Liver (tissue), 9 donors: Measurements from ENCODE around the gene CACNA1F. TPM values are rescaled to one million over a fixed set of nuclear protein-coding genes. Genes with fewer than 3 reads are reported as not detected.
"Not testable (repeated sequence)": the region's sequence is repeated elsewhere in the genome, so short reads cannot be mapped to it uniquely, and the experiment has no call there.

Experiments
- DNase-seq: peaks from one replicate; pipeline ENCODE4 v3.0.0-alpha.2; 2017; ENCODE audit warnings: low spot score
- H3K27ac ChIP-seq, 2 donors: one replicate each; pipeline ENCODE4 v1.7.0; 2013; ENCODE audit warnings: inconsistent platforms in 2 of 2, low read length in 2 of 2, control low read depth in 1 of 2, low read depth in 1 of 2, mild to moderate bottlenecking in 1 of 2
- H3K27me3 ChIP-seq, 4 donors: one replicate each; pipeline versions ENCODE4 v1.6.1 to v1.7.0; 2013; ENCODE audit warnings: low read length in 3 of 4, inconsistent platforms in 1 of 4, mild to moderate bottlenecking in 1 of 4, moderate library complexity in 1 of 4; ENCODE audit not compliant: control insufficient read depth in 4 of 4, insufficient read depth in 4 of 4
- H3K36me3 ChIP-seq, 4 donors: one replicate each; pipeline versions ENCODE4 v1.6.1 to v1.7.0; 2013; ENCODE audit warnings: low read length in 3 of 4, mild to moderate bottlenecking in 3 of 4, low read depth in 1 of 4, moderate library complexity in 1 of 4; ENCODE audit not compliant: control insufficient read depth in 4 of 4, insufficient read depth in 3 of 4
- H3K4me1 ChIP-seq, 4 donors: one replicate each; pipeline versions ENCODE4 v1.6.1 to v1.7.0; 2013; ENCODE audit warnings: low read length in 3 of 4, mild to moderate bottlenecking in 3 of 4, moderate library complexity in 1 of 4; ENCODE audit not compliant: control insufficient read depth in 4 of 4, insufficient read depth in 4 of 4
- H3K4me3 ChIP-seq, 3 donors: one replicate each; pipeline versions ENCODE4 v1.6.1 to v1.7.0; 2013; ENCODE audit warnings: low read length in 3 of 3, control low read depth in 1 of 3, low read depth in 1 of 3, mild to moderate bottlenecking in 1 of 3
- H3K9ac ChIP-seq, 2 donors: one replicate each; pipeline ENCODE4 v1.7.0; 2013; ENCODE audit warnings: low read length in 2 of 2, mild to moderate bottlenecking in 2 of 2, moderate library complexity in 2 of 2, control low read depth in 1 of 2, low read depth in 1 of 2
- H3K9me3 ChIP-seq, 4 donors: one replicate each; pipeline versions ENCODE4 v1.6.1 to v1.7.0; 2013; ENCODE audit warnings: low read length in 3 of 4; ENCODE audit not compliant: control insufficient read depth in 4 of 4
- FOXA1 ChIP-seq: IDR thresholded peaks from 2 replicates; pipeline ENCODE4 v1.6.1; 2016; ENCODE audit warnings: antibody characterized with exemption
- HNF4A ChIP-seq, 2 donors: conservative IDR thresholded peaks; 2 replicates each; pipeline ENCODE4 v1.6.1; 2016; ENCODE audit warnings: antibody characterized with exemption in 2 of 2, mild to moderate bottlenecking in 2 of 2
- HNF4G ChIP-seq: IDR thresholded peaks from 2 replicates; pipeline ENCODE4 v1.6.1; 2016; ENCODE audit warnings: antibody characterized with exemption
- NR2F2 ChIP-seq: IDR thresholded peaks from 2 replicates; pipeline ENCODE4 v1.6.1; 2016; ENCODE audit warnings: antibody characterized with exemption
- RXRA ChIP-seq, 2 donors: IDR thresholded peaks; 2 replicates each; pipeline ENCODE4 v1.6.1; 2017 to 2018; ENCODE audit warnings: antibody characterized with exemption in 2 of 2, mild to moderate bottlenecking in 1 of 2
- TAF1 ChIP-seq: conservative IDR thresholded peaks from 2 replicates; pipeline ENCODE4 v1.6.1; 2016; ENCODE audit warnings: antibody characterized with exemption, mild to moderate bottlenecking
- YY1 ChIP-seq: IDR thresholded peaks from 2 replicates; pipeline ENCODE4 v1.6.1; 2016; ENCODE audit warnings: antibody characterized with exemption, mild to moderate bottlenecking
- WGBS: extraction: QIAGEN DNeasy Blood & Tissue Kit; methylation state at CpG from one replicate; pipeline ENCODE4 v1.1.7; 2013; 5-methylcytosine and 5-hydroxymethylcytosine counted together
- polyA plus RNA-seq, 2 donors: library from polyadenylated mRNA; stranded (reverse) in 1 of 2; unstranded in 1 of 2; fragments of 200-250 nt in 1 of 2; fragments of >200 nt in 1 of 2; fragmentation: Nextera tagmentation in 1 of 2; extraction: Ambion mirVana in 1 of 2; gene quantifications; one replicate each; pipeline versions ENCODE4 v1.2.1 to v1.2.3, GENCODE V29; 2013 to 2015
- total RNA-seq, 2 donors: library from RNA; depleted of rRNA; stranded (reverse); fragments of >200 nt; gene quantifications; one replicate each; pipeline ENCODE4 v1.2.3, GENCODE V29; 2014
- TF ChIP-seq, protein P1 (sequence below): IDR thresholded peaks from 2 replicates; pipeline ENCODE4 v1.6.1; 2016; ENCODE audit warnings: antibody characterized with exemption
- TF ChIP-seq, protein P2 (sequence below): IDR thresholded peaks from 2 replicates; pipeline ENCODE4 v1.6.1; 2016; ENCODE audit warnings: antibody characterized with exemption
- TF ChIP-seq, protein P3 (sequence below): IDR thresholded peaks from 2 replicates; pipeline ENCODE4 v1.6.1; 2016; ENCODE audit warnings: antibody characterized with exemption
- donor health status: healthy.
- donor health status: healthy.
- donor health status: healthy.
- donor health status: healthy.
- donor health status: healthy.

Gene CACNA1F
- total and polyA plus RNA-seq, 4 donors, result 0.03 TPM; not detected in 3

DNA sequence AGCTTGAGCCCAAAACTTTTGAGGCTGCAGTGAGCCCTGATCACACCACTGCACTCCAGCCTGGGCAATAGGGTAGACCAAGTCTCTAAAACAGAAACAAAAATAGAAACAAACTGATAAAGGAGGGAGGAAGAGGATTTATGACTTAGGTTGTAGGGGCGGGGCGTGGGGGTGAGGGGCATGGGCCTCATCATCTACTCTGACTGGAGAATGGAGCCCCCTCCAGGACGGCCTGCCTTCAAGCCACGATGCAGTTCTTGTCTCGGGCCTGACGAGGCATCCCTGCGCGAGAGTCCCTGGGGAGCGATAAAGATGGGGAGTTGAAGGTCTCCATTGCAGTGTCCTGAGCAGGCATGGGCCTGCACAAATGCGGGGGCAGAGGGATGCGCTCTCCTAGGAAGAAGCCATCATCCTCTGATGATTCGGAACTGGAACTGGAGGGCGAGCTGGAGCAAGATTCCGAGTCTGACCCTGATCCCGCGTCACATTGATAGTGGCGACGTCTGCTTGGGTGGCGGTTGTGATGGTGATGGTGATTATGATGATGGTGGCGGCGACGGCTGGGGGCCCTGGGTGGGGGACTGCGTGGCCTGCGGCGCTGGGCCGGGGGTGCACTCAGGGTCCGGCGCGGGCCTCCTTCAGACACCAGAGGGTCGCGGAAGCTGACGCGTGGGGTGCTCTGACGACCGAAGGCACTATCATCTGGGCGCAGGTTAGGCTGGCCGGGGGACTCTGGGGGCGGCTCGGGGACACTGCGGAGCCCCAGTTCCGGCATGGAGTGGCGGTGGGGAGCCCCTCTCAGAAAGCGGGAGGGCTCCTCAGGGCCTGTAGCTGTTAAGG is 57.5 kb downstream of the CACNA1F start:
- H3K4me3 ChIP-seq, result no peak overlapping the region
- TF ChIP-seq NR2F2 (no peak), TAF1 (no peak), HNF4A (conservative IDR thresholded peaks at IDR 0.05) (no peak), FOXA1 (no peak)
- TF ChIP-seq, protein P1, sequence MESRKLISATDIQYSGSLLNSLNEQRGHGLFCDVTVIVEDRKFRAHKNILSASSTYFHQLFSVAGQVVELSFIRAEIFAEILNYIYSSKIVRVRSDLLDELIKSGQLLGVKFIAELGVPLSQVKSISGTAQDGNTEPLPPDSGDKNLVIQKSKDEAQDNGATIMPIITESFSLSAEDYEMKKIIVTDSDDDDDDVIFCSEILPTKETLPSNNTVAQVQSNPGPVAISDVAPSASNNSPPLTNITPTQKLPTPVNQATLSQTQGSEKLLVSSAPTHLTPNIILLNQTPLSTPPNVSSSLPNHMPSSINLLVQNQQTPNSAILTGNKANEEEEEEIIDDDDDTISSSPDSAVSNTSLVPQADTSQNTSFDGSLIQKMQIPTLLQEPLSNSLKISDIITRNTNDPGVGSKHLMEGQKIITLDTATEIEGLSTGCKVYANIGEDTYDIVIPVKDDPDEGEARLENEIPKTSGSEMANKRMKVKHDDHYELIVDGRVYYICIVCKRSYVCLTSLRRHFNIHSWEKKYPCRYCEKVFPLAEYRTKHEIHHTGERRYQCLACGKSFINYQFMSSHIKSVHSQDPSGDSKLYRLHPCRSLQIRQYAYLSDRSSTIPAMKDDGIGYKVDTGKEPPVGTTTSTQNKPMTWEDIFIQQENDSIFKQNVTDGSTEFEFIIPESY, result no peak
- H3K36me3 ChIP-seq, result peaks cover 0 to 18% (median 2%) of the 10 kb centered on the region in 4 donors
- WGBS, result 95% methylated on average over 43 of the region's 43 CpGs
- no peaks in the 10 kb centered on the region for H3K9me3 ChIP-seq
- no peak for DNase-seq
- H3K27me3 ChIP-seq, result no peaks in the 10 kb centered on the region
- no peak overlapping the region for H3K27ac ChIP-seq
- no peak overlapping the region for H3K9ac ChIP-seq
- peaks cover 0 to 12% (median 7%) of the 10 kb centered on the region in 4 donors for H3K4me1 ChIP-seq

DNA sequence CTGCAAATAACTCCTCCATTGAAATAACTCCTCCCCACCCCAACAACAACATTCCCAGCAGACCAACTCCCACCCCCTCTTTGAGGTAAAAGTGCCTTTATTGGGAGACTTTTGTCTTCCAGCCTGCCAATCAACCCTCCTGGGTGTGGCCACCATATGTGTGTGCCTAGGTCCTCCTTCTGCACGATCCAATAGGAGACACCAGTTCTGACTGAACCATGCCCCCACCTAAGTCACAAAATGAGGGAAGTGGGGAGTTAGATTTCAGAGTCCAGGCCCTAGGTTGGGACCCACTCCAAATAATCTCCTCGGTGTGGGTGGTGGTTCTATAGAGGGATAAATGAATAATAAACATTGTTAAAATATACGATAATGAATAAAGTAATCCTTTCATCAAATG is 58.4 kb downstream of the CACNA1F start:
- no peaks in the 10 kb centered on the region for H3K27me3 ChIP-seq
- no peak for DNase-seq
- 81% methylated on average over 3 of the region's 3 CpGs for WGBS
- TF ChIP-seq HNF4G, result no peak
- TF ChIP-seq, protein P2, sequence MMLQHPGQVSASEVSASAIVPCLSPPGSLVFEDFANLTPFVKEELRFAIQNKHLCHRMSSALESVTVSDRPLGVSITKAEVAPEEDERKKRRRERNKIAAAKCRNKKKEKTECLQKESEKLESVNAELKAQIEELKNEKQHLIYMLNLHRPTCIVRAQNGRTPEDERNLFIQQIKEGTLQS, result no peak
- no peak for TF ChIP-seq YY1
- no peak overlapping the region for H3K27ac ChIP-seq
- H3K4me1 ChIP-seq, result peaks cover 0 to 12% (median 7%) of the 10 kb centered on the region in 4 donors
- no peak overlapping the region for H3K9ac ChIP-seq
- H3K36me3 ChIP-seq, result peaks cover 0 to 14% (median 2%) of the 10 kb centered on the region in 4 donors
- H3K9me3 ChIP-seq, result no peaks in the 10 kb centered on the region
- no peak overlapping the region for H3K4me3 ChIP-seq

DNA sequence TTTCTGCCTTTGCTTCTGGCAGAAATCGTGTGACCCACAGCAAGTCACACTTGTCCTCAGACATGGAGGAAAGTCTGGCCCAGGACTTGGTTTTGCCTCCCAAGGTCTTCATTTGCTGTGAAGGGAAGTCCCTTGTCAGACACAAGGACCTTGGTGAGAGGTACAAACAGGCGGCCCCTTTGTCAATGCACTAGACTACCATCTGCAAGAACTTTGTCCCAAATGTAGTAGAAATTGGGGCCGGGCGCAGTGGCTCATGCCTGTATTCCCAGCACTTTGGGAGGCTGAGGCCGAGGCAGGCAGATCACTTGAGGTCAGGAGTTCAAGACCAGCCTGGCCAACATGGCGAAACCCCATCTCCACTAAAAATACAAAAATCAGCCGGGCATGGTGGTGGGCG is 59.6 kb downstream of the CACNA1F start:
- not testable (repeated sequence) for H3K9me3 ChIP-seq, H3K27me3 ChIP-seq, H3K4me3 ChIP-seq, H3K36me3 ChIP-seq, H3K27ac ChIP-seq, H3K9ac ChIP-seq, DNase-seq
- 96% methylated on average over 8 of the region's 8 CpGs for WGBS
- peaks cover 0 to 12% (median 7%) of the 10 kb centered on the region in 4 donors for H3K4me1 ChIP-seq

DNA sequence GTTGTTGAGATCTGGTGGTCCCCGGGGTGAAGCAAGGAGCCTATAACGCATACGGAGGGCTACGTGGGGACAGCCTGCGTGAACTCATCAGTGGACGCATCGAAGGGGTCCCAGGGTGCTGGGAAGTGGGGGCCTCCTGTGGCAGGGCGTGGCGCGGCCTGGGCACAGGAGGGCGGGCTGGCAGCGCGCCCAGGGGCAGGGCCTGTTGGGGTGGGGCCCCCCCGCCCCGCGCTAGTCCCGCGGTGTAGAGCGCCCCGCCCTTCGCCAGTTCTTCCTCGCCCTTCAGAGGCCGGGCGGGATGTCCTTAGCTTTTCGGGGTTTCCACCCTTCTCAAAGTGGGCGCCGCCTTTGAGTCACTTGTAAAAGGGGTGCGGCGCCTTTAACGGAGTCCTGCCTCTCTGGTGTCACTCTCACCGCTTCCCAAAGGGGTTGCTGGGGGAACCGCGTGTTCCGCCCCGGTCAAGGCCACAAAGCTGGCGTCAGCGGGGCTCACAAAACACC is 60.8 kb downstream of the CACNA1F start:
- peaks cover 0 to 12% (median 7%) of the 10 kb centered on the region in 4 donors for H3K4me1 ChIP-seq
- H3K9ac ChIP-seq, result no peak overlapping the region
- H3K9me3 ChIP-seq, result no peaks in the 10 kb centered on the region
- peak overlapping the region; percentile 39 to 71 (median 46) for H3K4me3 ChIP-seq
- peak in 1 of 2 donors; percentile 64 for TF ChIP-seq RXRA (IDR thresholded peaks at IDR 0.05)
- TF ChIP-seq, protein P3, sequence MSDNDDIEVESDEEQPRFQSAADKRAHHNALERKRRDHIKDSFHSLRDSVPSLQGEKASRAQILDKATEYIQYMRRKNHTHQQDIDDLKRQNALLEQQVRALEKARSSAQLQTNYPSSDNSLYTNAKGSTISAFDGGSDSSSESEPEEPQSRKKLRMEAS, result peak; percentile 73
- TF ChIP-seq YY1, result no peak
- peak; percentile 9 to 44 for TF ChIP-seq HNF4A (conservative IDR thresholded peaks at IDR 0.05)
- 1% methylated on average over 37 of the region's 37 CpGs for WGBS
- peak; percentile 80 for DNase-seq
- no peaks in the 10 kb centered on the region for H3K27me3 ChIP-seq
- no peaks in the 10 kb centered on the region for H3K36me3 ChIP-seq
- peak overlapping the region; percentile 40 to 52 for H3K27ac ChIP-seq
